NCI-H1105 (cell line): ENCODE results near the gene FAM234A.

Experiments
- DNase-seq: peaks from one replicate; lab custom pipeline; 2025; lab: John Stamatoyannopoulos, UW

The FAM234A gene

GRCh38 chr16:281660-282255 is 47.1 kb downstream of the FAM234A start:
- DNase-seq = no peak

DNA sequence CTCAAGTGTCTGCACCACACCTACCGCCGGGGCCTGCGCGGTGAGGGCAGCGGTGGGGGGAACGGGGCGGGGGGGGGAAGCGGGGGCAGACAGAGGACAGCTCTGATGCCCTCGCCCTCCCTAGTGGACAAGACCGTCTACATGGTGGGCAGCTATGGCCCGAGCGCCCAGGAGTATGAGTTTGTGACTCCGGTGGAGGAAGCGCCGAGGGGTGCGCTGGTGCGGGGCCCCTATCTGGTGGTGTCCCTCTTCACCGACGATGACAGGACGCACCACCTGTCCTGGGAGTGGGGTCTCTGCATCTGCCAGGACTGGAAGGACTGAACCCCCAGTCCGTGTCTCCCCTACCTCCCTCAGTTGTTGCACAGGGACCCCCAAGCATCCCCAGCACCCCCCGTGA is 47.9 kb downstream of the FAM234A start:
- DNase-seq = no peak

GRCh38 chr16:283033-283805 is 48.6 kb downstream of the FAM234A start, which contains the start of gene PDIA2:
Gene PDIA2, plus strand, starts transcription at chr16:283164. Its CDS starts 6 bp downstream, at chr16:283170.
- no peak for DNase-seq

DNA sequence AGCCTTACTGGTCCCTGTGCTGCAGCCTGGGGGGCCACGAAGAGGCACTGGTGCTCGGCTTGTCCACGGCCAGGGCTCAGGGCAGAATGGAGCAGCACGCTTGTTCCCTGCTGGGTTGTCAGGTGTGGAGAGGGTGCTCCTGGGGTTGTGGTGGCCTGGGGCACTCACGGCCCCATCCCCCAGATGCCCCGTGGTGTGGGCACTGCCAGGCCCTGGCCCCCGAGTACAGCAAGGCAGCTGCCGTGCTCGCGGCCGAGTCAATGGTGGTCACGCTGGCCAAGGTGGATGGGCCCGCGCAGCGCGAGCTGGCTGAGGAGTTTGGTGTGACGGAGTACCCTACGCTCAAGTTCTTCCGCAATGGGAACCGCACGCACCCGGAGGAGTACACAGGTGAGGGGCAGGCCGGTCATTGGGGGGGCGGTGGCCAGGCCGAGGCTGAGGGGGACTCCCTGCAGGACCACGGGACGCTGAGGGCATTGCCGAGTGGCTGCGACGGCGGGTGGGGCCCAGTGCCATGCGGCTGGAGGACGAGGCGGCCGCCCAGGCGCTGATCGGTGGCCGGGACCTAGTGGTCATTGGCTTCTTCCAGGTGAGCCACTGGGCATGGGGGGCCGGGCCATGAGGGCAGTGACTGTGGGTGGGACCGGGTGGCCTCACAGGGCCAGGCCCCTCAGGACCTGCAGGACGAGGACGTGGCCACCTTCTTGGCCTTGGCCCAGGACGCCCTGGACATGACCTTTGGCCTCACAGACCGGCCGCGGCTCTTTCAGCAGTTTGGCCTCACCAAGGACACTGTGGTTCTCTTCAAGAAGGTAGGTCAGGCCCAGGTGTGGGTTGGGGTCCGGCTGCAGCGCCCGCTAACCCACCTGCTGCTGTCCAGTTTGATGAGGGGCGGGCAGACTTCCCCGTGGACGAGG is 49.8 kb downstream of the FAM234A start:
- DNase-seq = no peak

- DNase-seq = no peak
Measured at GRCh38 chr16:285146-286055, 50.8 kb downstream of the FAM234A start.

- DNase-seq = no peak
Measured at GRCh38 chr16:286491-287297, 52.1 kb downstream of the FAM234A start.

DNA sequence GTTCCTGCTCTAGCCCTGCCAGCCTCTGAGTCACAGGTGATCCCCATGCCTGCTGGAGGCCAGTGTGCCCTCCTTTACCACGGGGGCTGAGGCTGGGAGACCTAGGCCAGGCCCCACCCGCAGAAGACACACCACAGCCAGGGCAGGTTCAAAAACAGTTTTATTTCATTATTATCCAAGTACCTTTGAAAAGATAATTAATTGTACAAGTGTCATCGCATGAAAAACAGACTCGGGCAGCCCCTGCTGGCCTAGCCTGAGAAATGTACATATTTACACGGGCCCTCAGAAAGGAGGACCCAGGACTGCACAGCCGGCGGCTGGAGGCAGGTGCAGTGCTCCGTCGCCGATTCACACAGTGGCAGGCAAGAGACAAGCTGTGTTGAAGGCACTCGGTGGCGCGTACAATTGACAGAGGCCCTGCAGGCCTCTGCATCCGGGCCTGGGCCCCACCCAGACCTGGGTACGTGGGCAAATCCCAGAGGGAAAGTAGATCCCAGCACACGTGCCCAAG is 52.7 kb downstream of the FAM234A start:
- DNase-seq = peak; percentile 34

GRCh38 chr16:287981-288920 is 53.6 kb downstream of the FAM234A start:
- no peak for DNase-seq

DNA sequence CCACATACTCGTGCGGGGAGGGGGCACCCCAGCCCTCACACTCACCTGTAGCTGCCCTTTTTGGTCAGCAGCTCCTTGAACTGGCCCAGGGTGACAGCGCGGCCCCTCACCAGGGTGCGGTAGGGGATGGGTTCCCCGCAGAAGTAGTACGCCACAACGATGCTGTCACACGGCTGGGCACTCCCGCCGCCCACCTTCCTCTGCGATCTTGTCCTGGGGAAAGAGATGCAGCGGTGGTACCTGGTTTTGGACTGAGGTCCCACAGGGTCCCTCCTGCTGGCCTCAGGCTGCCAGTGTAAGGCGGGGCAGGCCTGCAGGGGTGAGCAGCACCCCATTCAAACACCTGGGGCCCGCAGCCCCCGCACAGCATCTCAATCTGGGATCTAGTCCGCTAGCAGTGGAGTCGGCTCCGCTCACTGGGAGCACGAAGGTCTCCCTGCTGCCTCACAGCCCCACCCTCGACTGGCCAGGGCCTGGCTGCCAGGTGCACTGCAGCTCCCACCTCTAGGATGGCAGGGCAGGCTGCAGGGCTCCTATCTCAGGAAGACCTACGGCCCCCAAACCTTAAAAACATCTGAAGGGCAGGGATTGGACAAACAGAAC is 54.9 kb downstream of the FAM234A start:
- DNase-seq = no peak

- DNase-seq = no peak
Measured at GRCh38 chr16:290015-290680, 55.5 kb downstream of the FAM234A start.

GRCh38 chr16:290681-291405 is 56.2 kb downstream of the FAM234A start:
- no peak for DNase-seq

GRCh38 chr16:291539-291938 is 56.9 kb downstream of the FAM234A start:
- DNase-seq = no peak

DNA sequence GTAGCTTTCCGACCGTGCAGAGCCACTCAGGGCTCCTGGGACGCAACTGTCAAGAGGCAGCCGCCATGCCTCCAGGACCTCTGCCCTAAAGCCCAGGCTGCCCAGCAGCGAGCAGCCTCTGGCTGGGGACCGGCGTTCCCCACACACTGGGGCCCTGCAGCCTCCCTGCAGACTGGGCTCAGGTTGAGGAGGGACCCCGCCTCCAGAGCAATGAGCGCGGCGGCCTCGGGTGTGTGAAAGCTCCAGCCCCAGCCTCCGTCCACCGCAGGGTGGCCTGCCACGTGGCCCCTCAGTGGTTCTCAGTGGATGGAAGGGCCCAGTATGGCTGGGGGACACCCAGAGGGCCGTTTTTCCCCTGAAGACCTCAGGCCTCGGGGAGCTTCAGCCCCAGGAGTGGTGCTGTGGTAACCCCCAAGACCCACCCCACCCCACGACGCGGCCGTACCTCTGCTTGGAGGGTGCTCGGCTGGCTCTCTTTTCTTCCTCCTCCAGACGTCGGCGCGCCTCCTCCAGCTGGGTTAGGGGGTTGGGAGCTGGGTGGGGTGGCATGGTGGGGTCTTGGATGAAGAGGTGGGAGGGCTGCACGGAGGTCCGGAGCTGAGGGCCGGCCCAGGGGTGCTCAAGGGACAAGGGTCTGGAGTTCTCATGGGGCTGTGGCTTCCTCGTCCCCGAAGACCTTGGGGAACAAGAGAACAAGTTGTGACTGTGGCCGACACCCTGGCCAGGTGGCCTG is 58.6 kb downstream of the FAM234A start:
- DNase-seq = no peak

DNA sequence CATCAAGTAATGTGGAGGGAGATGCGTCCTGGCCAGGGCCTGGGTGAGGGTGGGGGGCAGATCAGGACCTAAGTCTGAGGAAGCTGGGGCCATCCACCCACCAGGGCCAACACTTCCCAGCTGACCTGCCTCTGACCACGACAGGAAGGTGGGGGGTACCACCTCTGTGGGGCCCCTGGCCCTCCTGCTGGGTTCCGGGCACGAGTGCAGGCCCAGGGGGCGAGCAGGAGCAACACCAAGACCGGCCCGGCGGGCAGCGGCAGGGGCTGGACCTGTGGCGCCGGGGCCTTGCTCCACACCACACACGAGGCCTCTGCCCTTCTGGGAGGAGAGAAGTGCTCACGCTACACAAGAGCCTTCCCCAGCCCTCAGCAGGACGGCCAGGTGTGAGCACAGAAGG is 61.7 kb downstream of the FAM234A start:
- DNase-seq = no peak

DNA sequence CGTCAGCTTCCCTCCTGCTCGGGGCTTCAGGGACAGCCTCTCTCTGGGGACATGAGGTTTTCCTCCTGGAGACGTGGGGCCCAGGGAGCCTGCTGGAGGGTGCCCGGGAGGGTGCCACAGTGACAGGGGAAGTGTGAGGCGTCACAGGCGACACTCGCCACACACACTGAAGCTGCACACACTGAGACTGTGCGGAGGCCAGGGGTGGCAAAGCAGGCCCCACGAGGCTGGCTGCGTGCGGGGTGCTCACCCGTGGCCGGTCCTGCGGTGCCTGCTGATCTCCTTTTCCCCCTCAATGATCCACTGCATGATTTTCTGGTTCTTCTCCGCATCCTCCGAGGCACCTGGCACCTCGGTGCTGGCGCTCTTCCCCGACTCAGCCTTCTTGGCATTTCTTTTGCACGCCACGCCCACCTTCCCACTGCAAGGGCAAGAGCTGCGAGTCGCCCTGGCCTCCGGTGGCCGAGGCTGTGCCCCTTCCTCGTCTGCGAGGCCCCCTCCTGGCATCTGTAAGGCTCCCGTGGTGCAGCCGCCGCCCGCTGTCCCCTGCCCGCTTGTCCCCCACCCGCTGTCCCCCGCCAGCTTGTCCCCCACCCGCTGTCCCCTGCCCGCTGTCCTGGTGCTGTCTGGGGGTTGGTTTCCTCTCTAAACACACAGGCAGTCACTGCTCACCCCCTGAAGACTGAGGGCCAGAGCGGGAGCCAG is 62.3 kb downstream of the FAM234A start:
- DNase-seq = no peak

DNA sequence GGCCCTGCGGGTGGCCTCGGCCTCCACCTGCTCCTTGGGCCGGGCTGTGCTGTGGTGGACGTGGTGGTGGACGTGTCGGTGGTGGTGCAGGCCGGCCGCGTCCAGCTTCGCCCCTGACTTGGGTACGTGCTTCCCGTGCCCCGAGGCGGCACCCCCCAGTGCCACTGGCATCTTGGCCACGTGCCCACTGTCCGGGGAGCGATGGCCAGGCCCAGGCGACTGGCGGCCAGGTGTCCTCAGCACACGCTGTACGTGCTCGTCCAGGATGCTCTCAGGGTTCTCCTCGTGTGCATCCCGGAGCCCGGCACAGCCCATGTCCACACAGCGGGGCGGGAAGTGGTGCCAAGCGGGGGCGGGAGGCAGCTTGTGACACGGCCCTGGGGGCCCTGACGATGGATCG is 63.2 kb downstream of the FAM234A start:
- no peak for DNase-seq
